ENCODE results near the gene INKA1.

The INKA1 gene

GRCh38 chr3:49787182-49787464, 15.9 kb upstream of the INKA1 start:
- no peak for DNase-seq

GRCh38 chr3:49787536-49787935, 15.5 kb upstream of the INKA1 start:
- no peak for DNase-seq

GRCh38 chr3:49788056-49788455, 15.0 kb upstream of the INKA1 start:
- no peak for DNase-seq

GRCh38 chr3:49790626-49791411, 12.2 kb upstream of the INKA1 start:
- DNase-seq, result no peak

GRCh38 chr3:49791571-49791970, 11.5 kb upstream of the INKA1 start:
- DNase-seq, result no peak

GRCh38 chr3:49792371-49793150, 10.5 kb upstream of the INKA1 start:
- no peak for DNase-seq

- DNase-seq, result no peak
Observed at GRCh38 chr3:49793486-49794085, 9.5 kb upstream of the INKA1 start.

GRCh38 chr3:49794431-49794830, 8.6 kb upstream of the INKA1 start:
- no peak for DNase-seq

- no peak for DNase-seq
Observed at GRCh38 chr3:49794926-49795905, 7.8 kb upstream of the INKA1 start.

- no peak for DNase-seq
Observed at GRCh38 chr3:49799105-49799504, 4.0 kb upstream of the INKA1 start.

- DNase-seq, result no peak
Observed at GRCh38 chr3:49799761-49800160, 3.3 kb upstream of the INKA1 start, which contains the start of gene CDHR4. CDHR4 (minus strand) TSS chr3:49799873; CDS start chr3:49799812, 61 bp downstream.

- no peak for DNase-seq
Observed at GRCh38 chr3:49801160-49801559, 1.9 kb upstream of the INKA1 start.

- DNase-seq, result peak; percentile 42
Observed at GRCh38 chr3:49803465-49804140, 542 bp downstream of the INKA1 start.

GRCh38 chr3:49804141-49805041, 1.3 kb downstream of the INKA1 start:
- DNase-seq, result no peak

- DNase-seq, result no peak
Observed at GRCh38 chr3:49805367-49805782, 2.3 kb downstream of the INKA1 start.

- DNase-seq, result peak; percentile 32
Observed at GRCh38 chr3:49805897-49806701, 3.0 kb downstream of the INKA1 start.

- no peak for DNase-seq
Observed at GRCh38 chr3:49806850-49807249, 3.8 kb downstream of the INKA1 start.

- DNase-seq, result no peak
Observed at GRCh38 chr3:49807431-49808114, 4.5 kb downstream of the INKA1 start.

GRCh38 chr3:49812916-49813496, 9.9 kb downstream of the INKA1 start:
- DNase-seq, result no peak
